ENCODE measurements around the gene POLN.

Gene POLN

DNA sequence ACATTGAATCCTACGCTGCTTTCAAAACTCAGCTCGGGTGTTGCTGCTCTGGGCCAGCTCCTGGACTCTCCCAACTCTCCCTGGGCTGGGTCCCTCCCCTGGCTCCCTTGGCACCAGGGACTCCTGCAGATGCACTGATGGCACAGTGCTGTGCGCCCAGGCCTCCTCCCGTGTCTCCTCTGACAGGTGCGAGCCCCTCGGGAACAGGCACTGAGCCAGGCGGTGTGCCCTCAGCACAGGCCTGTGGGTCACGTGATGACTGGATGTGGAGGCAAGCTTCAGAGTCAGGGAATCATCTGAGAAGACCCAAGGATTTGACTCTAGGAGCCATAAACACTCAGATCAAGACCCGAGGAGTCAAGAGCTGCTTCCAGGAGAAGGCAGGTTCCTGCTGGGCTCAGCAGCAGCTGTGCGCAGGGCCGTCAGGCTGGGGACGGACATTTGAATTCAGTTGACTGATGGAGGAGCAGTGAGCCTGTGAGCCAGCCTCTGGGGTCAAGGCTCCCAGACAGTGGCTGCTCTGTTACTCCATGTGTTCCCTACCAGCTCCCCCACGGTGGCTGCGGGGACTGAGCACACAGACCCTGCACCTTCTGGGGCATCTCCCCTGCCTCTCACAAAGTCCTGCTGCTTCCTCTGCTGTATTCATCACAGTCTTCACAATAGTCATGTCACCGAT, 149.8 kb downstream of the POLN start:
- Histone ChIP-seq H4K20me1 (ENCODE audit: insufficient read depth, low read length, poor library complexity, severe bottlenecking) (no peaks in the 10 kb centered on the region), H3K9ac (ENCODE audit: low read depth, low read length, poor library complexity, severe bottlenecking) (no peak overlapping the region), H3K27me3 (ENCODE audit: insufficient read depth, low read length, poor library complexity, severe bottlenecking) (no peaks in the 10 kb centered on the region), H3K36me3 (ENCODE audit: insufficient read depth, low read length) (no peaks in the 10 kb centered on the region), H3K4me3 (ENCODE audit: low read length, poor library complexity, severe bottlenecking) (no peak overlapping the region), H3K79me2 (ENCODE audit: insufficient read depth, low read length) (no peaks in the 10 kb centered on the region), H3K9me3 (ENCODE audit: insufficient read depth, low read depth, low read length) (peaks cover 7% of the 10 kb centered on the region), H3K4me1 (ENCODE audit: insufficient read depth, low read length, poor library complexity, severe bottlenecking) (no peaks in the 10 kb centered on the region), H2AFZ (ENCODE audit: low read length) (no peak overlapping the region), H3K4me2 (ENCODE audit: low read depth, low read length, poor library complexity, severe bottlenecking) (no peak overlapping the region), H3K9me2 (replicated peaks; ENCODE audit: low read depth, low read length) (no peaks in the 10 kb centered on the region), H3F3A (ENCODE audit: low read depth) (no peaks in the 10 kb centered on the region)
- TF ChIP-seq CTCF (conservative IDR thresholded peaks at IDR 0.05; ENCODE audit: low read length), result no peak

DNA sequence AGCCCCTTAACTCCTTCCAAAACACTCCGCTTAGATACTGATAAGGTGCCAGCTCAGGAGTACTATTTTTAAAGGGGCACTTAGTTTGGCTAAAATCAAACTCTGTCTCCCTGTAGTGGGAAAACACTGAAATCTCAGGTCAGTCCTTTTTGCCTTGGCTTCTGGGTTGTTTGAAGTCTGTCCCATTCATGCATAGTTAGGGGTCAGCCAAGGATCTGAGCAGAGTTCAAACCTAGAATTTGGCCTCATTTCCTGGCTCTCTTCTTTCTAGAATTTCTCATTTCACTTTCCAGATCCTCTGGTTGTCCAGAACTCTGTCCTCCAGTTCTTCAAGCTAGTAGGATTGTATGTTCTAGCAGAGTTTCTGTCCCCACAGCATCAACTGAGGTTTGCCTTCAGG, 151.3 kb downstream of the POLN start:
- Histone ChIP-seq H3K9me3 (ENCODE audit: insufficient read depth, low read depth, low read length) (peaks cover 3% of the 10 kb centered on the region; the same call in 1 of the 2 replicates), H4K20me1 (ENCODE audit: insufficient read depth, low read length, poor library complexity, severe bottlenecking) (no peaks in the 10 kb centered on the region), H3K36me3 (ENCODE audit: insufficient read depth, low read length) (no peaks in the 10 kb centered on the region), H2AFZ (ENCODE audit: low read length) (no peak overlapping the region), H3F3A (ENCODE audit: low read depth) (no peaks in the 10 kb centered on the region), H3K4me1 (ENCODE audit: insufficient read depth, low read length, poor library complexity, severe bottlenecking) (no peaks in the 10 kb centered on the region), H3K4me2 (ENCODE audit: low read depth, low read length, poor library complexity, severe bottlenecking) (no peak overlapping the region), H3K79me2 (ENCODE audit: insufficient read depth, low read length) (no peaks in the 10 kb centered on the region), H3K27me3 (ENCODE audit: insufficient read depth, low read length, poor library complexity, severe bottlenecking) (no peaks in the 10 kb centered on the region), H3K4me3 (ENCODE audit: low read length, poor library complexity, severe bottlenecking) (no peak overlapping the region), H3K9ac (ENCODE audit: low read depth, low read length, poor library complexity, severe bottlenecking) (no peak overlapping the region), H3K9me2 (replicated peaks; ENCODE audit: low read depth, low read length) (no peaks in the 10 kb centered on the region)
- TF ChIP-seq EZH2phosphoT487 (IDR thresholded peaks at IDR 0.05; ENCODE audit: borderline replicate concordance) (no peak), CTCF (conservative IDR thresholded peaks at IDR 0.05; ENCODE audit: low read length) (no peak)

DNA sequence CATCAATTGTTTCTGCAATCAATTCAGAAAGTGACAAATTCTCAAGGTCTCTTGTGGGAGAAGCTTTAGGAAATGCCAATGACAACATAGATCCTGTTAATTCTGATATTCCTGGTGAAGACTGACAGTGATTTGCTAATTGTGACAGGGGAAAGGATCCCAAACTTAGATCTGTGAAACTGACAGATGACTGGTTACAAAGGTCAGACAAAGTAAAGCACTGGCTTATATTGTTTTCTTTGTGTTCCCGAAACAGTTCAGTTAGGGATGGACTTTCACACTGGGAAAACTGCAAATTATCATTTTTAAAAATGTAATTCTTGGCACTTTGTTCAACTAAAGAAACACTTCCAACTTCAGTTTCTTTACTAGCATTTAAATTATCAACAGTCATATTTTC, 152.7 kb downstream of the POLN start:
- Histone ChIP-seq H3K79me2 (ENCODE audit: insufficient read depth, low read length) (no peaks in the 10 kb centered on the region), H3K36me3 (ENCODE audit: insufficient read depth, low read length) (no peaks in the 10 kb centered on the region), H3K9me2 (replicated peaks; ENCODE audit: low read depth, low read length) (no peaks in the 10 kb centered on the region), H3K9me3 (ENCODE audit: insufficient read depth, low read depth, low read length) (no peaks in the 10 kb centered on the region), H3K4me2 (ENCODE audit: low read depth, low read length, poor library complexity, severe bottlenecking) (no peak overlapping the region), H3K9ac (ENCODE audit: low read depth, low read length, poor library complexity, severe bottlenecking) (no peak overlapping the region), H3K27me3 (ENCODE audit: insufficient read depth, low read length, poor library complexity, severe bottlenecking) (no peaks in the 10 kb centered on the region), H3K4me1 (ENCODE audit: insufficient read depth, low read length, poor library complexity, severe bottlenecking) (no peaks in the 10 kb centered on the region), H4K20me1 (ENCODE audit: insufficient read depth, low read length, poor library complexity, severe bottlenecking) (no peaks in the 10 kb centered on the region), H3F3A (ENCODE audit: low read depth) (no peaks in the 10 kb centered on the region), H3K4me3 (ENCODE audit: low read length, poor library complexity, severe bottlenecking) (no peak overlapping the region), H2AFZ (ENCODE audit: low read length) (no peak overlapping the region)
- TF ChIP-seq CTCF (conservative IDR thresholded peaks at IDR 0.05; ENCODE audit: low read length) (no peak), EZH2phosphoT487 (IDR thresholded peaks at IDR 0.05; ENCODE audit: borderline replicate concordance) (no peak)

Measured in Loucy (cell line).